GM18858 (cell line): ENCODE data around the gene NOPCHAP1.
"Not testable (repeated sequence)": the region's sequence is repeated elsewhere in the genome, so short reads cannot be mapped to it uniquely, and the experiment has no call there.

Experiments
- ATAC-seq: cut with Tn5 transposase; IDR thresholded peaks from one replicate; pipeline ENCODE4 v1.9.1; 2021; ENCODE audit not compliant: unreplicated experiment

The NOPCHAP1 gene

GRCh38 chr12:104964167-104964855 lies 21.8 kb upstream of the NOPCHAP1 start:
- ATAC-seq = no peak

- no peak for ATAC-seq
These were observed 21.3 kb upstream of the NOPCHAP1 start for GRCh38 chr12:104964856-104965205.

GRCh38 chr12:104966677-104967076 lies 19.4 kb upstream of the NOPCHAP1 start:
- ATAC-seq = peak; percentile 87

GRCh38 chr12:104969343-104969742 lies 16.8 kb upstream of the NOPCHAP1 start:
- no peak for ATAC-seq

GRCh38 chr12:104971306-104971705 lies 14.8 kb upstream of the NOPCHAP1 start:
- no peak for ATAC-seq

- no peak for ATAC-seq
These were observed 12.9 kb upstream of the NOPCHAP1 start for GRCh38 chr12:104973250-104973649.

- ATAC-seq = peak; percentile 93
These were observed 11.4 kb upstream of the NOPCHAP1 start for GRCh38 chr12:104974626-104975290.

- no peak for ATAC-seq
These were observed 10.4 kb upstream of the NOPCHAP1 start for GRCh38 chr12:104975587-104976343.

- no peak for ATAC-seq
These were observed 9.4 kb upstream of the NOPCHAP1 start for GRCh38 chr12:104976703-104977102.

GRCh38 chr12:104977688-104978087 lies 8.4 kb upstream of the NOPCHAP1 start:
- ATAC-seq = not testable (repeated sequence)

- no peak for ATAC-seq
These were observed 910 bp upstream of the NOPCHAP1 start for GRCh38 chr12:104985206-104985605.

GRCh38 chr12:104990950-104991349 lies 4.8 kb downstream of the NOPCHAP1 start:
- no peak for ATAC-seq

GRCh38 chr12:104991565-104992128 lies 5.5 kb downstream of the NOPCHAP1 start:
- ATAC-seq = no peak

GRCh38 chr12:104994336-104994735 lies 8.2 kb downstream of the NOPCHAP1 start:
- ATAC-seq = no peak

GRCh38 chr12:104997541-104997940 lies 11.4 kb downstream of the NOPCHAP1 start:
- ATAC-seq = no peak

- no peak for ATAC-seq
These were observed 12.6 kb downstream of the NOPCHAP1 start for GRCh38 chr12:104998423-104999346.

GRCh38 chr12:104999347-104999685 lies 13.2 kb downstream of the NOPCHAP1 start:
- ATAC-seq = no peak

GRCh38 chr12:105001476-105001875 lies 15.4 kb downstream of the NOPCHAP1 start:
- ATAC-seq = no peak

GRCh38 chr12:105013892-105014291 lies 27.8 kb downstream of the NOPCHAP1 start:
- ATAC-seq = no peak

GRCh38 chr12:105014603-105015002 lies 28.5 kb downstream of the NOPCHAP1 start:
- ATAC-seq = no peak

GRCh38 chr12:105015543-105015942 lies 29.4 kb downstream of the NOPCHAP1 start:
- no peak for ATAC-seq
